Hepatocyte (in vitro differentiated cells): ENCODE measurements around the gene LRCH1. TPM values are rescaled to one million over a fixed set of nuclear protein-coding genes. Genes with fewer than 3 reads are reported as not detected.

Experiments used
- DNase-seq: peaks from one replicate; pipeline ENCODE4 v3.0.0-alpha.2; 2016; ENCODE audit warnings: low spot score
- H2AFZ ChIP-seq: fragments of 200-600 bp; sonication (generic); 2 replicates; pipeline ENCODE4 v1.6.0; 2016; ENCODE audit warnings: antibody characterized with exemption, mild to moderate bottlenecking
- H3K27ac ChIP-seq: fragments of 200-600 bp; sonication (generic); 2 replicates; pipeline ENCODE4 v1.5.1; 2016; ENCODE audit warnings: mild to moderate bottlenecking
- H3K27me3 ChIP-seq: fragments of 200-600 bp; sonication (generic); 2 replicates; pipeline ENCODE4 v1.6.1; 2016
- H3K36me3 ChIP-seq: fragments of 200-600 bp; sonication (generic); replicated peaks from 2 replicates; pipeline ENCODE4 v1.5.1; 2016; ENCODE audit warnings: low read depth; ENCODE audit not compliant: insufficient read depth
- H3K4me1 ChIP-seq: fragments of 200-600 bp; sonication (generic); 2 replicates; pipeline ENCODE4 v1.5.1; 2016; ENCODE audit warnings: mild to moderate bottlenecking, moderate library complexity; ENCODE audit not compliant: insufficient read depth
- H3K4me2 ChIP-seq: fragments of 200-600 bp; sonication (generic); 2 replicates; pipeline ENCODE4 v1.6.0; 2016
- H3K4me3 ChIP-seq: fragments of 200-600 bp; sonication (generic); 2 replicates; pipeline ENCODE4 v1.5.1; 2016; ENCODE audit warnings: mild to moderate bottlenecking
- H3K79me2 ChIP-seq: fragments of 200-600 bp; sonication (generic); 2 replicates; pipeline ENCODE4 v1.6.0; 2017; ENCODE audit warnings: mild to moderate bottlenecking
- H3K9me2 ChIP-seq: fragments of 200-600 bp; sonication (generic); replicated peaks from 2 replicates; pipeline ENCODE4 v1.6.0; 2017; ENCODE audit warnings: mild to moderate bottlenecking; ENCODE audit not compliant: insufficient read depth
- H3K9me3 ChIP-seq: fragments of 200-600 bp; sonication (generic); 2 replicates; pipeline ENCODE4 v1.5.1; 2016; ENCODE audit warnings: low read depth, mild to moderate bottlenecking
- H4K20me1 ChIP-seq: fragments of 200-600 bp; sonication (generic); 2 replicates; pipeline ENCODE4 v1.6.0; 2016; ENCODE audit warnings: mild to moderate bottlenecking; ENCODE audit not compliant: insufficient read depth, poor library complexity, severe bottlenecking
- EZH2 ChIP-seq: fragments of 200-600 bp; sonication (generic); IDR thresholded peaks from 2 replicates; pipeline ENCODE4 v1.6.1; 2016; ENCODE audit warnings: antibody characterized with exemption, mild to moderate bottlenecking, borderline replicate concordance
- EZH2phosphoT487 ChIP-seq: fragments of 200-600 bp; sonication (generic); IDR thresholded peaks from one replicate; pipeline ENCODE4 v1.6.1; 2018; ENCODE audit warnings: antibody characterized with exemption, mild to moderate bottlenecking, low read depth, moderate library complexity; ENCODE audit not compliant: unreplicated experiment, severe bottlenecking
- WGBS: methylation state at CpG from one replicate; pipeline ENCODE4 v1.1.6; 2016; ENCODE audit warnings: low lambda C conversion rate; ENCODE audit errors: missing lambda C conversion rate; 5-methylcytosine and 5-hydroxymethylcytosine counted together
- polyA plus RNA-seq: library from polyadenylated mRNA; unstranded; fragments of >200 nt; fragmentation: Nextera tagmentation; extraction: Ambion mirVana; gene quantifications from 2 replicates; pipeline ENCODE4 v1.2.1, GENCODE V29; 2016
- total RNA-seq: library from RNA; depleted of rRNA; stranded (reverse); fragments of >200 nt; gene quantifications from 2 replicates; pipeline ENCODE4 v1.2.3, GENCODE V29; 2014
- TF ChIP-seq, protein P1 (sequence below): fragments of 200-600 bp; sonication (generic); IDR thresholded peaks from 2 replicates; pipeline ENCODE4 v1.5.1; 2016; ENCODE audit warnings: antibody characterized with exemption, mild to moderate bottlenecking; ENCODE audit not compliant: poor library complexity

The LRCH1 gene
- total and polyA plus RNA-seq, 2 experiments from 2014 or later, result 5.7 to 14.1 TPM

DNA sequence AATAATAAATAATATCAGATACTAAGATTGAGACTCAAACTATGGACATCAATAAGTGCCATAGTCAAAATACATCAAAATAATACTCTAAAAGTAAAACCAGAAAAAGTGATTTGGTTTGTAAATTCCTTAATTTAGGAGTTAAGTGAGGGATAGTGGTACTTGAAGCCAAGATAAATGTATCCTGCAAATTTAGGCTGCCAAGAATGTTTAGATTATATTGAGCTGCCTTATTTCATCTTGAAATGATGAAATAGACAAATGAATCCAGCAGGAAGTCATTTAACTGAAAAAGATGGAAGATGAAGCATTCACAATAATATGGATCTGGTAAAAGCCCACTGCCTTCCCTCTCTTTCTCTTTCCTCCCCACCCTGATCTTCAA is 112.3 kb downstream of the LRCH1 start:
- peaks cover 61% of the 10 kb centered on the region for H3K79me2 ChIP-seq
- H3K27me3 ChIP-seq, result no peaks in the 10 kb centered on the region
- H3K36me3 ChIP-seq, result no peaks in the 10 kb centered on the region
- TF ChIP-seq EZH2phosphoT487 (no peak), EZH2 (no peak)
- TF ChIP-seq, protein P1, sequence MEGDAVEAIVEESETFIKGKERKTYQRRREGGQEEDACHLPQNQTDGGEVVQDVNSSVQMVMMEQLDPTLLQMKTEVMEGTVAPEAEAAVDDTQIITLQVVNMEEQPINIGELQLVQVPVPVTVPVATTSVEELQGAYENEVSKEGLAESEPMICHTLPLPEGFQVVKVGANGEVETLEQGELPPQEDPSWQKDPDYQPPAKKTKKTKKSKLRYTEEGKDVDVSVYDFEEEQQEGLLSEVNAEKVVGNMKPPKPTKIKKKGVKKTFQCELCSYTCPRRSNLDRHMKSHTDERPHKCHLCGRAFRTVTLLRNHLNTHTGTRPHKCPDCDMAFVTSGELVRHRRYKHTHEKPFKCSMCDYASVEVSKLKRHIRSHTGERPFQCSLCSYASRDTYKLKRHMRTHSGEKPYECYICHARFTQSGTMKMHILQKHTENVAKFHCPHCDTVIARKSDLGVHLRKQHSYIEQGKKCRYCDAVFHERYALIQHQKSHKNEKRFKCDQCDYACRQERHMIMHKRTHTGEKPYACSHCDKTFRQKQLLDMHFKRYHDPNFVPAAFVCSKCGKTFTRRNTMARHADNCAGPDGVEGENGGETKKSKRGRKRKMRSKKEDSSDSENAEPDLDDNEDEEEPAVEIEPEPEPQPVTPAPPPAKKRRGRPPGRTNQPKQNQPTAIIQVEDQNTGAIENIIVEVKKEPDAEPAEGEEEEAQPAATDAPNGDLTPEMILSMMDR, result no peak
- H3K27ac ChIP-seq, result peak overlapping the region; percentile 85
- peak overlapping the region; percentile 7 for H2AFZ ChIP-seq
- peaks cover 45% of the 10 kb centered on the region for H3K4me1 ChIP-seq
- no peaks in the 10 kb centered on the region for H3K9me3 ChIP-seq
- no peak for DNase-seq
- H3K4me3 ChIP-seq, result no peak overlapping the region
- no peaks in the 10 kb centered on the region for H3K9me2 ChIP-seq
- peak overlapping the region; percentile 65 for H3K4me2 ChIP-seq
- no peaks in the 10 kb centered on the region for H4K20me1 ChIP-seq

DNA sequence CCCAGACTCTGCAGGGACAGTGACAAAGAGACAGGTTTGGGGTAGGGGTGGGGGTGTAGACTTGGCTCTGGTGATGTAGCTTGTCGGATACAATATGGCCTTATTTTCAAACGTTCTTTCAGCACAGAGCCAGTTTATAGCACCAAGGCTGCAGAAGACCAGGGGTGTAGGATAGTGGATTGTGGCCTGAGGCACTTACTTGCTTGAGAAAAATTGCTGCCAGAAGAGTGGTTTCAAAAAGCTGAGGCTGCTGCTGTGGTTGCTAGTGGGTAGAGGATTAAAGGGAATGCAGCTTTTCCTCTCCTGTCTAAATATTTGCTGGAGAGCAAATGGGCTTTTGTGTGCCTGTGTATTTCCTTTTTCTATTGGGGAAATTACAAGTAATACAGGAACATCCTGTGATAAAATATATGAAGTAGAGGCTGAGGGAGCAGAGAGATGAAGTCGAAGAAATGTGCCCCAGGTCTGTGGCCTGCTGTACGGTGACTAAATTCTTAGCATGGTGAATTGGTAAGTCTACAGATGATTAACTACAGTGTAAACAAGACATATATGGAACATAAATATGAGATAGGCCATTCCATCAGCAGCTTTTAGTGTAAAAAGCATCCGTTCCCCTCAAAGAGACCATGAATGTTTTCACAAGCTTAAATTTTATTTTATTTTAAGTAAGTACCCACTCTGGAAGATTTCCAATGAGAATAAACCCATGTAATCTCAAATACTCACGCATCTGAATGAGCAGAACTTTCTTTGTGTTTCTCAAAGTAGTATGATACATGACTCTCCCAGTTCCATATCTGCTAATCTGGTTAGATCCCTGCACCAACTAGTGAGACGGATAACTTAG is 112.9 kb downstream of the LRCH1 start:
- H3K36me3 ChIP-seq, result no peaks in the 10 kb centered on the region
- H3K4me1 ChIP-seq, result peaks cover 44% of the 10 kb centered on the region
- no peak for TF ChIP-seq EZH2
- no peak for TF ChIP-seq EZH2phosphoT487
- TF ChIP-seq, protein P1, result no peak
- peak; percentile 22 for DNase-seq
- peak overlapping the region; percentile 7 for H2AFZ ChIP-seq
- H4K20me1 ChIP-seq, result no peaks in the 10 kb centered on the region
- no peaks in the 10 kb centered on the region for H3K9me2 ChIP-seq
- no peaks in the 10 kb centered on the region for H3K9me3 ChIP-seq
- H3K4me3 ChIP-seq, result no peak overlapping the region
- 14% methylated on average over 7 of the region's 7 CpGs for WGBS
- H3K4me2 ChIP-seq, result peak overlapping the region; percentile 65
- H3K27ac ChIP-seq, result peak overlapping the region; percentile 85
- H3K27me3 ChIP-seq, result no peaks in the 10 kb centered on the region
- peaks cover 57% of the 10 kb centered on the region for H3K79me2 ChIP-seq

DNA sequence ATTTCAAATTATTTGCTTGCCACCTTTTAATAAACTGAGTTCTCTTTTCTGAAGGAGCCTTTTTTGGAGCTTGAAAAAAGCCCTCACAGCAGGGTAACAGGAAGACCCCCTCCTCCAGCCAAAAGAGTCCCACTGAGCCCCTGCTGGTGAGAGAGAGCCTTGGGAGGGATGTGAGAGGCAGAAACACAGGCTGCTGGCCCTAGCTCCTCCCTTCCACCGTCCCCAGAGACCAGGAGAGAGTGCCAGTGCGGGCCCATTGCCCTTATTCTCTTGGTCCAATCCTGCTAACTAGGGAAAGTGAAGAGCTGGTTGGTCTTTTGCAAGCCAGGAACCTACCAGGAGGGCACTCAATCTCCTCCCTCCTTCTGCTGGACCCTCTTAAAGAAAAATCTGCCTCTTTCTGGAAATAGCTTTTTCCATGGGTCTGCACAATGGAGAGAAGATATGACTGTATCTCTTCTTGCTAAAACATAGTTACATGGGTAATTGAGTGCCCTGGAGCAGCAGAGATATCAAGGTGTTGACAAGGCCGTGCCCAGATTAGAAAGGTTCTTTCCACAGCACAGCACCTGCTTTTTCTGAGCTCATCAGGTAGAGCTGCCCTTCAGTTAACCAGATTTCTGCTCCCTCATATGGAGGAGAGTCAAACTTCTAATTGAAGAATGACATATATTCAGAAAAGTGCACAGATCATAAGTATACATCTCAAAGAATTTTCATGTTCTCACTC is 113.9 kb downstream of the LRCH1 start:
- TF ChIP-seq EZH2phosphoT487 (no peak), EZH2 (no peak)
- TF ChIP-seq, protein P1, result no peak
- peak; percentile 21 for DNase-seq
- no peak overlapping the region for H3K4me3 ChIP-seq
- peaks cover 38% of the 10 kb centered on the region for H3K4me1 ChIP-seq
- no peaks in the 10 kb centered on the region for H3K27me3 ChIP-seq
- H3K79me2 ChIP-seq, result peaks cover 54% of the 10 kb centered on the region
- no peaks in the 10 kb centered on the region for H4K20me1 ChIP-seq
- no peaks in the 10 kb centered on the region for H3K36me3 ChIP-seq
- peak overlapping the region; percentile 65 for H3K4me2 ChIP-seq
- H3K9me2 ChIP-seq, result no peaks in the 10 kb centered on the region
- H3K27ac ChIP-seq, result peak overlapping the region; percentile 85
- H2AFZ ChIP-seq, result no peak overlapping the region
- H3K9me3 ChIP-seq, result no peaks in the 10 kb centered on the region
- WGBS, result 45% methylated on average over 3 of the region's 3 CpGs
